Mucosa of gallbladder (tissue), 1 donor: Measurements from ENCODE around the gene PTGES2. TPM values are rescaled to one million over a fixed set of nuclear protein-coding genes. Genes with fewer than 3 reads are reported as not detected.

ENCODE experiments used
- DNase-seq: peaks from one replicate; pipeline ENCODE4 v3.0.0-alpha.2; 2020; ENCODE audit warnings: low spot score
- total RNA-seq: library from RNA; stranded (reverse); gene quantifications from one replicate; pipeline ENCODE4 v1.2.1, GENCODE V29; 2021
- donor health status: DM: no; HTN: no; CAD: no.

PTGES2 gene
- total RNA-seq, 1 donor from 2014 or later, result 61.5 TPM

DNA sequence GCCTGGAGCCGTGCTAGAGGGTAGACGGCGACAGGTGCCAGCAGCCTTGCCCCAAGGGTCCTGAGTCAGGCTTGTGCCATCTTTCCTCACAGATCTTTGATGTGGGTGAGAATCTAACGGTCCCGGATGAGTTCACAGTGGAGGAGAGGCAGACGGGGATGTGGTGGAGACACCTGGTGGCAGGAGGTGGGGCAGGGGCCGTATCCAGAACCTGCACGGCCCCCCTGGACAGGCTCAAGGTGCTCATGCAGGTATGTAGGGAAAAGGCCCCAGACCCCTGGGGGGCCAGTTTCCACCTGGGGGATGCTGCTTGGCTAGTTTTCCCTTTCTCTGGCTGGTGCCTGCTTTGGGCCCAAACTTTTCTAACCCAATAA lies 24.0 kb downstream of the PTGES2 start:
- DNase-seq, result no peak

DNA sequence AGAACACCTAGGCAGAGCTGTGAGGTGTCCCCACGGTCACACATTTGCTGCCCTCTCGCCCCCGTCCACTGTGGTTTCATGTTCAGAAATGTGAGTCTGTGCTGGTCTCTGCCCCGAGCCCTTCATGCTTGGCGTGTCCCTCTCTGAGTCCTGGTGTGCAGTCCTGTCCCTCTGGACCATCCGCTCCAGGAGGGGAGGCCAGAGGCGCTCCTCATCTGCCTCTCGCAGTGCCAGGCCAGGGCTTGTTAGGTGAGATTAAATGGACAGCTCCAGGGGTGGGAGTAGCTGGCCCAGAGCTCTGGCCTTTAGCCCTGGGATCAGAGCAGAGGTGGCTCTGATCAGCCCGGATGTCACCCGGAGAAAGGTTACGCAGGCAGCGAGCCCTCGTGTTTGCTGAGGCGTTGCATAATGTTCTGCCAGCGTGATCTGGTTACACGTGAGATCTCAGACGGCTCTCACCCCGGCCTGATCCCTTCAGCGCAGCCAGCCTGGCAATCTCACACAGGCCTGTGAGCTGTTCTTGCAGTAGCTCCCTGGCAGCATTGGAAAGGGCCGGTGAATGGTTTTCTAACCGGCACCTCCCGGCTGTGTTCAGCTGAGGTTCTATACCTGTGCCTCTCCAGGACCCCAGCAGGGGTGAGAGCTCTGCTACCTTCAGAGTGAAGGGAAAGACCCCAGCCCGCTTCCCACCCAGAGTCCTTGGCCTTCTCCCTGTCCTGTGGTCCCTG lies 24.5 kb downstream of the PTGES2 start:
- DNase-seq, result peak; percentile 77

DNA sequence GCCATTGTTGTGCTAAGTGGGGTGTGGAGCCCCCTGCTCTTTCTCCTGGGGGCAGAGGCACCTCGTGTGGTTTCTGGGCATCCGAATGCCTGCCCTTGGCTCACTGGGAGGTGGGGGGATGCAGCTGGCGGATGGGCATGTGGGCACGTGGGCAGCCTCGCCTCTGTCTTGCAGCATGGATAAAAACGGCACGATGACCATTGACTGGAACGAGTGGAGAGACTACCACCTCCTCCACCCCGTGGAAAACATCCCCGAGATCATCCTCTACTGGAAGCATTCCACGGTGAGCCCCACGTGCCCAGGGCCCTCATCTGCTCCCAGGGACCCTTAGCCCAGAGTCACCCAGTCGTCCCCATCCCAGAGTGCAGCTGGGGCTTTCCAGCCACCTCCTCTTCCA lies 25.3 kb downstream of the PTGES2 start:
- DNase-seq, result no peak

DNA sequence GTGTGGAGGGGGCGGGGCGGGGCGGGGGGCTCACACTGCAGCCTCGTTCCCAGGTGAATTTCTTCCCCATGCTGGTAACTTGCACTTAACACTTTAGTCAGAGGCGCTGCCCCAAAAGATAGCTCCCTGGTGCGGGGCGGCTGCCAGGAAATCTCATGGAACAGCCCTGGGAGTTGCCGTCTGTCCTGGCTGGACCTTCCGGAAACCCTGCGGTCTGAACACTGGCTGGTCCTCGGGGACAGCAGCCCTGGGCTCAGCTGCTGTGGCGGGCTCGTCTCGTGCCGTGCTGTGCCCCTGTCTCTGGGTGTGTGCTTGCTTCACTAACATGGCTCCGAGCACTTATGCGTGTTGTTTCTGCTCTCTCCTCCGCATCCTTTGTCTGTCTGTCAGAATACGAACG lies 25.8 kb downstream of the PTGES2 start:
- DNase-seq, result no peak

DNA sequence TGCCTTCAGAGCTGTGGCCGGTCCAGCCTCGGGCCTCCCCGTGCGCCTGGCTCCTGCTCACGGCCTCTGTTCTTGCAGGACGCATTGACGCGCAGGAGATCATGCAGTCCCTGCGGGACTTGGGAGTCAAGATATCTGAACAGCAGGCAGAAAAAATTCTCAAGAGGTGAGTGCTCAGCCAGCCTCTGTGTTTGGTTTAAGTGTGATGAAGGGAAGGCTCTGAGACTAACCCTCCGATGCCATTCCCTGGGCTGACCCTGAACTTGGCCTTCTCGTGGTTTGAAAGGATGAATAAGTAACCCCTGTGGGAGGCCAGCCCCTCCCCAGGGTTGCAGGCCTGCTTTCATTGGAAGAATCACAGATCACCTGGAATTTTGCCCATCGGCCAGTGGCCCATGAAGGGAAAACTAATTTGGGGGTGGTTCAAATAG lies 26.3 kb downstream of the PTGES2 start:
- no peak for DNase-seq

DNA sequence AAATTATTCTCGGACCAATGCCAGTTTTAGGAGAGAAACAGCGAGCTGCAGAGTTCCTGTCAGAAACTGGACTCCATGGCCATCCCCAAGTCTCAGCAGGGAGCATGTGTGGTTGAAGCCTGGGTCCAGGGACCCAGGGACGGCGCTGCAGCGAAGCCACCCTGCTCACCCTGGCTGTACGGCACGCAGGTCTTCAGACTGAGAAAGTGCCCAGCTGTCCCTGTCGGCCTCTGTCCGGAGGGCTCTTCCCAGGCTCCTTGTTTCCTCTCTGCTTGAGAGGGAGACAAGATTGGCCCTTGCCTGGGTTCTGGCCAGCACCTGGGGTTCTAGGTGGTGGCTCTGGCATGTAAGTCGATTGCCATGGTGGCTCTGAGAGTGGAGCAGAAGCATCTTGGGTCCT lies 26.9 kb downstream of the PTGES2 start:
- no peak for DNase-seq

DNA sequence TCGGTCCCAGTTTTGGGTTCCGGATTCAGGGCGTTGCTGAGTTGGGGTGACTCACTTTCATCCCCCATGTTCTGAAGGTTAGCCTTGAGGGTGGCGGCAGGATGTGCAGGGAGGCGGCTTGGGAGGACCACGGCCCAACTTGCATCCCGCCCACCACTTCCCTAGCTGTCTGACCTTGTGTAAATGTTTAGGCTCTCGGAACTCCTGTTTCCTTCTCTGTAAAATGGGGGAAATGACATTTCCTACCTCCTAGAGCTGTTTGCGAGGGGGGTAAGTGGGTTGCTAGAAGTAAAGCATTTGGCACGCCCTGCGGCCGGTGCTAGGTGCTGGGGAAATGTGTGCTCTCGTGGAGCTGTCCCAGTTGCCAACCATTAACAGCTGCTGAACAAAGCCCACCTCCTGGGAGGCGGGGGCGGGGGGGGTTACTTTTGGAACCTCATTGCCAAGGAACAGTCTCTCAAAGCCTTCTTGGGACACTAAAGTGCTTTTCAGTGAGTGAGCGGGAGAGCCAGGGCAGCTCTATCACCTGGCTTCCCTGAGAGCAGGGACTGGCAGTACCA lies 27.5 kb downstream of the PTGES2 start:
- DNase-seq, result no peak

DNA sequence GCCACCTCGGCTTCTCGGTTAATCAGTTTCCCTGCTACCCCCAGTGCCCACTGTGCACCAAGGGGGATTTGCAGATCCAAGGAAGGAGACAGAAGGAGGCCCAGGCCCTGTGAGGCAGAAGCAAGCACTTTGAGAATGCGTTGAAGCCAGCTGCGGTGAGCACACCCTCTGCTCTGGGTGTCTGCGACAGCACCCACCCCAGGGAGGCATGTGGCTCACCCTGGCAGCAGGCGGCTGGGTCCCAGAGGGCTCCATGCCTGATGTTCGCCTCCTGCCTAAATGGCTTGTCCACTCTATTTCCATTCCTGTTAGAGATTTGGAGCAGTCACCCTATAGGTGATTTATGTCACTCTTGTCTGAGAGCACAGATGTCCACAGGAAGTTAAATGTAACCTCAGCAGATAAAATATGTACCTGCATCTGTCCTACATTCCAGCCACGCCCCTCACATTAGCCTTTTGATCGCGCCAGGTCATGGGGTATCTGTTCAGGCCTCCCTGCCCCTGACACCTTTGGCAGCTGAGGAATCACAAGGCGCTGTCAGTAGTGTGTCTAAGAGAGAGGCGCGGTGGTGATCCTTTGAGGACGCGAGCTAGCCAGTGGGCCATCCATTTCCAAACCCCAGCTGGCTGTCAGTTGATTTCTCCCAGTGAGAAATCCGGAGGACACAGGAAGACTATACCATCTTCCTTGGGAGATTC lies 28.1 kb downstream of the PTGES2 start:
- no peak for DNase-seq

DNA sequence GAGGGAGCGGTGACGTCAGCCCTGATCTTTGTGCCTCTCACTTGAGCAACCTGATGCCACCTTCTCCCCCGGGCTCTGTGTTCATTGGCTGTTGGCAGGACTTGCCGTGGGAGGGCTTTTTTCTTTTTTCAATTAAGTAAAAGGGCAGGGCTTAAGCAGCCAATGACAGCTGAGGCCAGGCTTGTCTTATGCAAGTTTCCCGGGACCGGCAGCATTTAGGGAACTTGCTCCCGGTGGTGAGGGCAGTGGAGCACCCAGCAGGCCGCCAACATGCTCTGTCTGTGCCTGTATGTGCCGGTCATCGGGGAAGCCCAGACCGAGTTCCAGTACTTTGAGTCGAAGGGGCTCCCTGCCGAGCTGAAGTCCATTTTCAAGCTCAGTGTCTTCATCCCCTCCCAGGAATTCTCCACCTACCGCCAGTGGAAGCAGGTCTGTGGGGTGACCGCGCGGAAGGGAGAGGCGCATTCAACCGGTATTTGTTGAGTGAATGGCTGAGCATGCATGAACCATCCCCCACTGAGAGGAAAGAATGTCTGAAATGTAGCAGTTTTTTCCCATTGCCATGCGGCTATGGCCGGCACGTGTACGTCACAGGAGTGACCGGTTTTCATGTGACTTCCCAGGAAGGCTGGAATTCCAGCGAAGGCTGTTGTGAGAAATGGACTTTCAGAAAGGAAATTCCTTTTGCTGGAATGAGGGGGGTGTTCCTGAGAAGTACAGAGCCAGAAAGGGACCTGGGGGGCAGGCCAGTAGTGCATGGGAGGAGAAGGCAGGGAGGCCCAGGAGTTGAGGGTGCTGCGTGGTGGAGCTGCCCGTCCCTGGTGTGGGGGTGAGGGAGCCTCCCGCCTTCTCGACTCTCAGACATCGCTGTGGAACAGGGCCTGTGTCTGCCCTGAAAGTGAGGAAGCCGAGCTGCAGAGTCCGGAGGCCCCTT lies 29.0 kb downstream of the PTGES2 start:
- peak; percentile 95 for DNase-seq

DNA sequence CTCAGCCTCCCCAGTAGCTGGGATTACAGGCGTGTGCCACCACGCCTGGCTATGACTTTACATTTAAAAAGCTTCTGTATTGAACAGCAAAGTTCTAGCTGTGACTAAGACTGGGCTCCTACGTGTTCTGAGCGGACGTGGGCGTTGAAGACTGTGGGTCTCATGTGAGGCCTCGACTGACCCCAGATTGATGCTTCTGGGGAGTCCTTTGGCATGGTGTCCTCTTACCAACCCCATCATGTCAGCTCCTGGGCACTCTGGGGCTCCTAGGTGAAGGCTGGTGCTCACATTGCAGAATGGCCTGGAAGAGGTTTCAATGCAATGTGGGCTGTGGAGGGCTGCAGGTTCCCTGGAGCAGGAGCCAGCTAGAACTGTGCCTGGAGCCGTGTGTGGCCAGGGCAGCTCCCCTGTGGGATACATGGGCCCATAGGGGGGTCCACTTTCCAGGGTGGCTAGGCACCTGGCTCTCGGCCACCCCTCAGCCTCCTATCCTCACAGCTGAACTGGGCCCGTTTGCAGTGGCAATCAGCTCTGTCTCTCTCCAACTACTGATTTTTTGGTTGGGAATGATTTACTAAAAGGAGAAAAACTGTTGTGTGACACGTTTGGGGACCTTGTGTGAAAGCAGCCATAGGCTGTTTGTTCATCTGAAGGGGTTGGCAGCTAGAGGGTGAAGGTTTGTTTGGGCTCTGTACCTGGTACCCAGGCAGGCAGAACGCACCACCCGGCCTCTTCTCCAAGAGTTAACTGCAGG lies 29.8 kb downstream of the PTGES2 start:
- DNase-seq, result no peak

DNA sequence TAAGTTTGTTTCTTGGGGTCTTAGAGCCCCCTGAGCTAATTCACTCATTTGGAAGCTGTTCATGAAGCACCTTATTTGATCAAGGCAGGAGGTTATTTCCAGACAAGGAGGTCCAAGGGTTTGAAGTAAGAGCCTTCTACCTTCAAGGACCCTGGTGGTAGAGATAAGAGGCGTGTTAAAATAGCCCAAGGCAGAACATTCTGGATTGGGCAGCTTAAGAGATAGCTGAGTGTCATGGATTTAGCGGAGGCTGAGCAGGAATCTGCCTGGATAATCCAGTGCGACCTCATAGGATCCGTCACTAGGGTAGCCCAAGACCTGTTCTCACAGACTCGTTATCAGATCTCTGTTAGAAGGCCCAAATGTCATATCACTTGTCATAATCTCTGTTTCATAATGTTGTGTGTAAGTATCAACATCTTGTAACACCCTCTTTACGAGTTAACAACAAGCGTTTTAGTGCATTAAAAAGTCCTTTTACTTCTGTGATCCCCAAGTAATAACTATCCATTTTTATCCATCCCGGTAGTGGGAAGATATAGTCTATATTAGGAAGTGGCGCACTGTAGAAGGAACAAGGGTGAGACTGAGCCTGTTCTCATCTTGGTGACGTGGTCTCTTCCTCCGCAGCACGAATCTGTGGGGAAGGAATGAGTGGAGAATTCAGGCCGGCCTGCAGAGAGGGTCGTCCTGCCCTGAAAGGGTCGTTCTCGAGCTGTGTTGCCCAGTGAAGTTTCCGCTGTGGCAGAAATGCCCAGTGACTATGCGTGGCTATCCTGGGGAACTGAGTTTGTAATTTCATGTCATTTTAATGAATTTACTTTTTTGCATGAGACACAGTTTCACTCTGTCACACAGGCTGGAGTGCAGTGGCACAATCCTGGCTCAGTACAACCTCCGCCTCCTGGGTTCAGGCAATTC lies 30.7 kb downstream of the PTGES2 start:
- no peak for DNase-seq

DNA sequence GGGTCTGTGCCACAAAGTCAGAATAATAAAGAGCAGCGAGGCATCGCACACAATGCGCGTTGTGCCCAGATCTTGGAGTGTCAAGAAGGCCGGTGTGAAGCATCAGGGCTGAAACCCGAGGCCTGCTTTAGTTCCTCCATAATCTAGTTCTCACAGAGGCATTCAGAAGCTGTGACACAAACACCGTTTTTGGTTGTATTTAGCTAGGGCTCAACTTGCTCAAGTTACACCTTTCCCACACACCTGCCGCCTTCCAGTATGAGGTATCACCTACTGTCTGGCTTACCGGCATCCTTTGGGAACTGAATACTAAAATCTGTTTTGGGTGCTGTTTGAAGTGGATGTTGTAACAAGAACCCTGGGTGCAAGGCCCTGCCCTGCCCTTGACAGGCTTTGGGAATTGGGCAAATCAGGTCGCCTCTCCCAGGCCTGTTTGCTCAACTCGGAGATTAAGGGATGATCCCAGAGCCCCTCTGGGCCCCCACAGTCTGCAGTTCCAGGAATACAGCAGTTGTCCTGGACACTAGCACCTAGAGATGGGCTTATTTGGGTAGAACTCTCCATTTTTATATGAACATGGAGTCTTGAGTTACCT lies 32.5 kb downstream of the PTGES2 start:
- no peak for DNase-seq

DNA sequence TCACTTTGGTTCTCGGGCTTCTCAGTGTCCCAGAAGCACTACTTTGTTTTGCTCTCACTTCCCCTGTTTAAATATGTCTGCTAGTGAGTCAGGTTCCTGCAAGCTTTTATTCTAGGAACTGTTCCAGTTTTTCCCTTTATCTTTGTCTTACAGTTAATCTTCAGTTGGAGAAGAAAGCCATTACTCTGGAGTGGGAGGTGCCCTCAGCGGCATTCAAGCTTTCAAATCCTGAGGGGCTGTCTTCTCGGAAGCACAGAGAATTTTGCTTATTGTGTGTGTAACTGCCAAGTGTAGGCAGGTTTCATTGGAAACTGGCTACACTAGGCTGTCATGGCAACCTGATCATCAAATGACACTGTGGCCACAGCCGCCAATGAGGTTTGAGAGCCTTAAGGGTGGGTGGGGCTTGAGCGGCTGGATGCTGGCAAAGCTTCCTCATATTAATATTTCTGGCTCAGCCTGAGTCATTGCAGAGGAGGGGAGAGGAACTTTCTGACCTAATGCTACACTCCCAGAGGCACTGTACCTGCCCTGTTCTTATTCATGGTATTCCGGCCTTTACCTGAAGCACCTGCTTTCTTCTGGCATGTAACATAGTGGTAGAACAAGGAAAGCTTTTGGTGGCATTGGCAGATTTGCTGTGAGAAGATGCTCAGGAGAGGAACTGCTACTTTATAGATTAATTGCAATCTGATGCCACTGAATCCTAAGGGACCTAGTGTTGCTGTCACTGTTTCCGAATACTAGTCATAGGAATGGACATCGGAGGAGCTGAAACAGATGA lies 33.2 kb downstream of the PTGES2 start:
- peak; percentile 94 for DNase-seq

DNA sequence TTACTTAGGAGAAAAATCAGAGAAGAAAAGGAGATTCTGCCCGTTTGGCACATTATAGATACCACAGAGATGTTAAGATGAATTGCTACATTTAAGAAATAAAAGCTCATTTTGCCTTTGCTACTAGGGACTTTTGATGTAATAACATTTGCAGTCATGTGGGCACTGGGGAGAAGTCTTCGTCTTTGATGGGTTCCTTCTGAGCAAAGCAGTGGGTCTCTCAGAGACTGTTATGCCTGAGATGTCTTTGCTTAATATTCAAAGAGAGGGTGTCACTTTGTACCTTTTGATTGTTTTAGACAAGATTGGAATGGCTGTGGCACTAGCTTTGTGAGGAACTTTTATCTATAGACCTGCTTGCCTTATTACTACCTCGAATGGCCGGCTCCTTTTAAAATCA lies 34.5 kb downstream of the PTGES2 start:
- DNase-seq, result no peak

DNA sequence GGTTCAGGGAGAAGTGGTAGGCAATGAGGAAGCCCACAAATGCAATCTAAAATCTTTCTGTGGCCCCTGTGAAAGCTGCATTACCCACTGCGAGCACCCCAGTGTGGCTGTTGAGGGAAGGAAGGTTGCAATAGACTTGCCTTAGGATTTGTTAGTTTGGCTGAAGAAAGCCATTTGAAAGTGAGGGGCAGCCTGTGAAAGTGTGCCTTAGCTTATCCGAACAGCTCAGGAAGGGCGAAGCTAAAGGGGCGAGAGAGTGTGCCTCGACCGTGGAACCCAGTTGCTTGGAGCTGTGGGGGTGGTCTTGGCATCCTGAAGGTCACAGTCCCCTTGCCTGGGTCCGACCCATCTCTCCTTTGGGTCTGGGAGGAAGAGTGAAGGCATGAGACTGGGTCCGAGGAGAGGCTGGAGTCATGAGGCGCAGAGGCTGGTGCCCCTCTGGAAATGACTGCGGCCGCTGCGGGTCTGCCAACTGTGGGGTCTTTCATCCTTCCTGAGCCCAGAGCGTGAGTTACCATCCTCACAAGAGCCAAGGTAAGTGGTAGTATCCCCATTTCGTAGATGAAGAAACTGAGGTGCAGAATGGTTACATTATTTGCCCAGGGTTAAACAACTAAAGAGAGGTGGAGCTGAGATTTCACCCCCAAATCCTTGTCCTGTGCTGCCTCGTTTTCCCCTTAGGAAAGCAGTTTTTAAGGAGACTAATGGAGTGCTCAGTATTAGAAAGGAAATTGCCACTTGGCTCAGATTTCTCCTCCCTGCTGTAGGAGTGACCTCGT lies 35.1 kb downstream of the PTGES2 start:
- no peak for DNase-seq

DNA sequence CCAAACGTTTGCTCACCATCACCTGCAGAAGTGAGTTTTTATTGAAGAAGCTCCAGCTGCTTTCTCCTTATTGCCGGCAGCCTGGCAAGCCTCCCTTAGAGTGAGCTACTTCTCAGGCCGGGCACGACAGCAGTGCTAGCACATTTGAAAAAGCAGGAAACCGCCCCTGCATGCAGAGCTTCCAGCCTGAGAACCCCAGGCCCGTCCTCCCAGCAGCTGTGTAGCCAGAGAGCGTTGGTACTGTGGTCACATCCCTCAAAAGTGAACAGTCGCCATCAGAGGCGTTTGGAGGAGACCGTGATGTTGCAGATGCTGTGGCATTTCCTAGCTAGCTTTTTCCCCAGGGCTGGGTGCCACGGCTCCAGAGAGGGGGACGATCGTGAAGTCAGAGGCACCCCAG lies 36.0 kb downstream of the PTGES2 start:
- DNase-seq, result no peak

DNA sequence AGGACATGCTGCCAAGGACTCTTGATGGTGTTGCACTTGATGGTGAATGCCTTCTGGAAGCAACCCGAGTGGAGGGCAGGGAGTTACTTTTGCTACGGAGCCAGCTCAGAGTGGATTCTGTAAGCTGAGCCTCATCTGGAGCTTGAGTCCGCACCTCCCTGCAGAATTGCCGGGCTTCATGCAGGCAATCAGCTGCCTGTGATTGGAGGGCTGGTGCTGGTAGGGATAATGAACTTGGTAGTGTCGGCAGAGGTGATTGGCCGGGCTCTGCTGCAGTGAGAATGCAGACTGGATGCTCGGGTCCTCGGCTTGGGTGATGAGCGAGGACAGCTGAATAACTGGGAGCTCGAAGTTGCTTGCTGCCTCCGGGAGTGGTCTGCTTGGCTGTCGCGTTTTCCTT lies 36.4 kb downstream of the PTGES2 start:
- DNase-seq, result peak; percentile 71

DNA sequence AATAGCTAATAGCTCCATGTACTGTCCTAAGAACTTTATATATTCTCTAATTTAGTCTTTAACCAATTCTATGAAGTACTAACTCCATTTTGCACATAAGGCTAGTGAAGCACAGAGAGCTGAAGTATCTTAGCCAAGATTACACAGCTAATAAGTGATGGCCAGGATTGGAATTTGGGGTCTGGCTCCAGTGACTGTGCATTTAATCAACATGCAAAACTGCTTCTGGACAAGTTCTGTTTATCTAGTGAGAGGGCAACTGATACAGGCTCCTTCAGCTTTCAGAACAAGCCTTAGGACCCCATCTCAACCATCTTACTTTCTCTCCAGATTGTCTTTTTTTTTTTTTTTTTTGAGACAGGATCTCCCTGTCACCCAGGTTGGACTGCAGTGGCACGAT lies 38.2 kb downstream of the PTGES2 start:
- DNase-seq, result no peak
